Fibroblast of lung (primary cell): Measurements from ENCODE around the gene RUSC1.
"Not testable (repeated sequence)": the region's sequence is repeated elsewhere in the genome, so short reads cannot be mapped to it uniquely, and the experiment has no call there.

Source experiments
- EZH2 ChIP-seq: IDR thresholded peaks from 2 replicates; pipeline ENCODE4 v1.5.1; 2012; ENCODE audit warnings: low read length, control low read depth, mild to moderate bottlenecking; ENCODE audit errors: missing control alignments
- TF ChIP-seq, protein P1 (sequence below), 2 donors: IDR thresholded peaks in 1 of 2; conservative IDR thresholded peaks in 1 of 2; 1 replicate in 1 of 2; 2 replicates in 1 of 2; pipeline ENCODE4 v1.5.1; 2011 to 2012; ENCODE audit warnings: low read length in 2 of 2, control low read depth in 1 of 2, inconsistent platforms in 1 of 2, low read depth in 1 of 2, mild to moderate bottlenecking in 1 of 2

- not testable (repeated sequence) for TF ChIP-seq EZH2
- TF ChIP-seq, protein P1, sequence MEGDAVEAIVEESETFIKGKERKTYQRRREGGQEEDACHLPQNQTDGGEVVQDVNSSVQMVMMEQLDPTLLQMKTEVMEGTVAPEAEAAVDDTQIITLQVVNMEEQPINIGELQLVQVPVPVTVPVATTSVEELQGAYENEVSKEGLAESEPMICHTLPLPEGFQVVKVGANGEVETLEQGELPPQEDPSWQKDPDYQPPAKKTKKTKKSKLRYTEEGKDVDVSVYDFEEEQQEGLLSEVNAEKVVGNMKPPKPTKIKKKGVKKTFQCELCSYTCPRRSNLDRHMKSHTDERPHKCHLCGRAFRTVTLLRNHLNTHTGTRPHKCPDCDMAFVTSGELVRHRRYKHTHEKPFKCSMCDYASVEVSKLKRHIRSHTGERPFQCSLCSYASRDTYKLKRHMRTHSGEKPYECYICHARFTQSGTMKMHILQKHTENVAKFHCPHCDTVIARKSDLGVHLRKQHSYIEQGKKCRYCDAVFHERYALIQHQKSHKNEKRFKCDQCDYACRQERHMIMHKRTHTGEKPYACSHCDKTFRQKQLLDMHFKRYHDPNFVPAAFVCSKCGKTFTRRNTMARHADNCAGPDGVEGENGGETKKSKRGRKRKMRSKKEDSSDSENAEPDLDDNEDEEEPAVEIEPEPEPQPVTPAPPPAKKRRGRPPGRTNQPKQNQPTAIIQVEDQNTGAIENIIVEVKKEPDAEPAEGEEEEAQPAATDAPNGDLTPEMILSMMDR (conservative IDR thresholded peaks at IDR 0.05 in 1 of 2, IDR thresholded peaks at IDR 0.05 in 1 of 2; ENCODE audit: low read depth in 1 of 2, low read length in 2 of 2): not testable (repeated sequence)
Measured at GRCh38 chr1:155291006-155291405, 29.7 kb upstream of the RUSC1 start.
